WERI-Rb-1 (cell line): ENCODE measurements around the gene EPHA4.

Experiments used
- DNase-seq: peaks from one replicate; pipeline ENCODE4 v3.0.0-alpha.2; 2020
- H3K27ac ChIP-seq: fragments of 250-450 bp; sonication (Bioruptor Pico); 2 replicates; pipeline ENCODE4 v1.5.1; 2020; ENCODE audit warnings: mild to moderate bottlenecking, moderate library complexity
- H3K27me3 ChIP-seq: fragments of 250-450 bp; sonication (Bioruptor Pico); 2 replicates; pipeline ENCODE4 v1.5.1; 2021; ENCODE audit warnings: mild to moderate bottlenecking, low read depth, moderate library complexity; ENCODE audit not compliant: insufficient read depth, severe bottlenecking
- H3K36me3 ChIP-seq: fragments of 250-450 bp; sonication (Bioruptor Pico); 2 replicates; pipeline ENCODE4 v1.5.1; 2020; ENCODE audit warnings: mild to moderate bottlenecking, moderate library complexity
- H3K4me3 ChIP-seq: 2 replicates; pipeline ENCODE4 v1.5.1; 2011; ENCODE audit warnings: low read depth, mild to moderate bottlenecking, control low read depth, low read length
- H3K9me3 ChIP-seq: fragments of 250-450 bp; sonication (Bioruptor Pico); 2 replicates; pipeline ENCODE4 v1.5.1; 2021; ENCODE audit warnings: mild to moderate bottlenecking, moderate library complexity; ENCODE audit not compliant: severe bottlenecking
- CTCF ChIP-seq: IDR thresholded peaks from 2 replicates; pipeline ENCODE4 v1.5.1; 2011; ENCODE audit warnings: low read depth, mild to moderate bottlenecking, control low read depth, inconsistent platforms, low read length

The EPHA4 gene

GRCh38 chr2:221423210-221423804 is 148.8 kb downstream of the EPHA4 start:
- Histone ChIP-seq H3K9me3 (no peaks in the 10 kb centered on the region), H3K36me3 (no peaks in the 10 kb centered on the region), H3K4me3 (no peak overlapping the region), H3K27me3 (no peaks in the 10 kb centered on the region), H3K27ac (no peak overlapping the region)
- no peak for DNase-seq
- TF ChIP-seq CTCF: no peak

- Histone ChIP-seq H3K36me3 (no peaks in the 10 kb centered on the region), H3K27ac (no peak overlapping the region), H3K27me3 (no peaks in the 10 kb centered on the region), H3K4me3 (no peak overlapping the region), H3K9me3 (no peaks in the 10 kb centered on the region)
- no peak for DNase-seq
- no peak for TF ChIP-seq CTCF
Observed at GRCh38 chr2:221422516-221423209, 149.4 kb downstream of the EPHA4 start.

GRCh38 chr2:221420245-221420644 is 151.9 kb downstream of the EPHA4 start:
- H3K9me3 ChIP-seq: no peaks in the 10 kb centered on the region
- H3K27ac ChIP-seq: no peak overlapping the region
- H3K27me3 ChIP-seq: no peaks in the 10 kb centered on the region
- H3K4me3 ChIP-seq: no peak overlapping the region
- H3K36me3 ChIP-seq: no peaks in the 10 kb centered on the region
- TF ChIP-seq CTCF: no peak
- no peak for DNase-seq

GRCh38 chr2:221415789-221416188 is 156.3 kb downstream of the EPHA4 start:
- no peak for DNase-seq
- H3K27ac ChIP-seq: no peak overlapping the region
- H3K9me3 ChIP-seq: no peaks in the 10 kb centered on the region
- H3K4me3 ChIP-seq: no peak overlapping the region
- H3K36me3 ChIP-seq: no peaks in the 10 kb centered on the region
- H3K27me3 ChIP-seq: no peaks in the 10 kb centered on the region
- no peak for TF ChIP-seq CTCF

GRCh38 chr2:221412978-221413377 is 159.1 kb downstream of the EPHA4 start:
- no peak for DNase-seq
- no peaks in the 10 kb centered on the region for H3K36me3 ChIP-seq
- H3K9me3 ChIP-seq: no peaks in the 10 kb centered on the region
- no peak for TF ChIP-seq CTCF
- no peak overlapping the region for H3K4me3 ChIP-seq
- H3K27ac ChIP-seq: no peak overlapping the region
- no peaks in the 10 kb centered on the region for H3K27me3 ChIP-seq

- Histone ChIP-seq H3K4me3 (no peak overlapping the region), H3K27ac (no peak overlapping the region), H3K9me3 (no peaks in the 10 kb centered on the region), H3K27me3 (no peaks in the 10 kb centered on the region), H3K36me3 (no peaks in the 10 kb centered on the region)
- no peak for DNase-seq
- TF ChIP-seq CTCF: no peak
Observed at GRCh38 chr2:221410487-221410886, 161.6 kb downstream of the EPHA4 start.
